Mammary epithelial cell (primary cell): ENCODE measurements around the gene XCR1.

Experiments used
- EZH2 ChIP-seq: IDR thresholded peaks from 2 replicates; pipeline ENCODE4 v1.6.1; 2012; ENCODE audit warnings: low read length, inconsistent platforms, borderline replicate concordance
- TF ChIP-seq, protein P1 (sequence below), 2 donors: IDR thresholded peaks in 1 of 2; conservative IDR thresholded peaks in 1 of 2; 2 replicates each; pipeline ENCODE4 v1.5.1; 2011 to 2012; ENCODE audit warnings: inconsistent platforms in 2 of 2, low read length in 2 of 2, mild to moderate bottlenecking in 2 of 2, control low read depth in 1 of 2, low read depth in 1 of 2; ENCODE audit not compliant: insufficient read depth in 1 of 2; ENCODE audit errors: extremely low read depth in 1 of 2

- TF ChIP-seq, protein P1, sequence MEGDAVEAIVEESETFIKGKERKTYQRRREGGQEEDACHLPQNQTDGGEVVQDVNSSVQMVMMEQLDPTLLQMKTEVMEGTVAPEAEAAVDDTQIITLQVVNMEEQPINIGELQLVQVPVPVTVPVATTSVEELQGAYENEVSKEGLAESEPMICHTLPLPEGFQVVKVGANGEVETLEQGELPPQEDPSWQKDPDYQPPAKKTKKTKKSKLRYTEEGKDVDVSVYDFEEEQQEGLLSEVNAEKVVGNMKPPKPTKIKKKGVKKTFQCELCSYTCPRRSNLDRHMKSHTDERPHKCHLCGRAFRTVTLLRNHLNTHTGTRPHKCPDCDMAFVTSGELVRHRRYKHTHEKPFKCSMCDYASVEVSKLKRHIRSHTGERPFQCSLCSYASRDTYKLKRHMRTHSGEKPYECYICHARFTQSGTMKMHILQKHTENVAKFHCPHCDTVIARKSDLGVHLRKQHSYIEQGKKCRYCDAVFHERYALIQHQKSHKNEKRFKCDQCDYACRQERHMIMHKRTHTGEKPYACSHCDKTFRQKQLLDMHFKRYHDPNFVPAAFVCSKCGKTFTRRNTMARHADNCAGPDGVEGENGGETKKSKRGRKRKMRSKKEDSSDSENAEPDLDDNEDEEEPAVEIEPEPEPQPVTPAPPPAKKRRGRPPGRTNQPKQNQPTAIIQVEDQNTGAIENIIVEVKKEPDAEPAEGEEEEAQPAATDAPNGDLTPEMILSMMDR (conservative IDR thresholded peaks at IDR 0.05 in 1 of 2, IDR thresholded peaks at IDR 0.05 in 1 of 2; ENCODE audit: extremely low read depth in 1 of 2, insufficient read depth in 1 of 2, low read depth in 1 of 2, low read length in 2 of 2) = no peak
- TF ChIP-seq EZH2 = no peak
These were observed 31.8 kb downstream of the XCR1 start, which contains the start of gene FYCO1 for GRCh38 chr3:45995236-45996192.
